ENCODE results near the gene DRICH1. TPM values are rescaled to one million over a fixed set of nuclear protein-coding genes. Genes with fewer than 3 reads are reported as not detected.
A peak's percentile ranks its signal among the peaks of the same experiment; 100 is the strongest.

DRICH1 gene
- total and polyA plus RNA-seq, 2 of the 13 experiments (the other 11 are each of a cell fraction or from before 2014, with no cell fraction given), result 0.22 to 0.66 TPM

DNA sequence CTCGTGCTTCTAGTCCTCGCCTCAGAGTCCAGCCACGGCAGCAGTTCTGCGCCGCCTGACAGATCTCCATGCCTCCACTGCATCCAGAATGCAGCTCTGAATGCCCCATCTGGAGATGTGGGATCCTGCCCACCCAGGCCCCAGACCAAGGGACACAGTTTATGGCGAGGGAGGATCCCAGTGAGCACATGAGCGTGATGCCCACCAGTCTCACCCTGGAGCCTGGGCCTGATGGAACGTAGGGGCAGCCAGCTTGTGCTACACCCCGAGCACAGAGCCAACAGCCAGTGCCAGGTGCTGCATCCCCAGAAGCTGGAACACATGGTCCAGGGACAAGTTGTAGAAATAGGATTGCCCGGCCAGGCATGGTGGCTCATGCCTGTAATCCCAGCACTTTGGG, 62.4 kb downstream of the DRICH1 start:
- DNase-seq (ENCODE audit: low spot score) (no peak), ATAC-seq (no peak), FAIRE-seq (no peak)
- Histone ChIP-seq H3K79me2 (ENCODE audit: insufficient read depth, low read length) (no peaks in the 10 kb centered on the region), H3K4me3 (replicated peaks in 1 of 3; ENCODE audit: insufficient read depth in 1 of 3, low read depth in 2 of 3, low read length in 3 of 3) (no peak overlapping the region), H3K4me1 (ENCODE audit: insufficient read depth, low read length) (peaks cover 34% of the 10 kb centered on the region), H3K9me3 (ENCODE audit: low read length) (no peaks in the 10 kb centered on the region), H3K36me3 (replicated peaks in 1 of 2; ENCODE audit: control insufficient read depth in 1 of 2, insufficient read depth in 2 of 2, low read length in 2 of 2) (no peaks in the 10 kb centered on the region), H3K27ac (ENCODE audit: extremely low read length, insufficient read depth, low read length) (no peak overlapping the region), H4K20me1 (ENCODE audit: insufficient read depth, low read length) (no peaks in the 10 kb centered on the region), H2AFZ (ENCODE audit: low read length) (no peak overlapping the region), H3K4me2 (ENCODE audit: low read depth, low read length) (no peak overlapping the region), H3K9ac (ENCODE audit: insufficient read depth, low read depth, low read length) (no peak overlapping the region), H3K27me3 (ENCODE audit: control insufficient read depth in 1 of 2, insufficient read depth in 2 of 2, low read length in 2 of 2) (peaks cover 1 to 6% of the 10 kb centered on the region in 2 experiments; a peak in 3 of 5 replicates)
- ChIA-PET CTCF (ENCODE audit: low intra/inter-chr PET ratio, low total read pairs) (no interaction called here), POLR2A (no interaction called here)
- 0 out of 2 replicates have a peak, but pooled peaks have one; percentile 19 for TF ChIP-seq CHD4 (IDR thresholded peaks at IDR 0.05; ENCODE audit: borderline replicate concordance, low read length)
- TF ChIP-seq THYN1 (CRISPR knock-in tag; IDR thresholded peaks at IDR 0.05; ENCODE audit: borderline replicate concordance, low read depth), result no peak
- TF ChIP-seq, protein P1, sequence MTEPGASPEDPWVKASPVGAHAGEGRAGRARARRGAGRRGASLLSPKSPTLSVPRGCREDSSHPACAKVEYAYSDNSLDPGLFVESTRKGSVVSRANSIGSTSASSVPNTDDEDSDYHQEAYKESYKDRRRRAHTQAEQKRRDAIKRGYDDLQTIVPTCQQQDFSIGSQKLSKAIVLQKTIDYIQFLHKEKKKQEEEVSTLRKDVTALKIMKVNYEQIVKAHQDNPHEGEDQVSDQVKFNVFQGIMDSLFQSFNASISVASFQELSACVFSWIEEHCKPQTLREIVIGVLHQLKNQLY (CRISPR knock-in tag; IDR thresholded peaks at IDR 0.05), result no peak
- no peak for TF ChIP-seq ZNF562 (CRISPR knock-in tag; IDR thresholded peaks at IDR 0.05; ENCODE audit: borderline replicate concordance)
- TF ChIP-seq, protein P2, sequence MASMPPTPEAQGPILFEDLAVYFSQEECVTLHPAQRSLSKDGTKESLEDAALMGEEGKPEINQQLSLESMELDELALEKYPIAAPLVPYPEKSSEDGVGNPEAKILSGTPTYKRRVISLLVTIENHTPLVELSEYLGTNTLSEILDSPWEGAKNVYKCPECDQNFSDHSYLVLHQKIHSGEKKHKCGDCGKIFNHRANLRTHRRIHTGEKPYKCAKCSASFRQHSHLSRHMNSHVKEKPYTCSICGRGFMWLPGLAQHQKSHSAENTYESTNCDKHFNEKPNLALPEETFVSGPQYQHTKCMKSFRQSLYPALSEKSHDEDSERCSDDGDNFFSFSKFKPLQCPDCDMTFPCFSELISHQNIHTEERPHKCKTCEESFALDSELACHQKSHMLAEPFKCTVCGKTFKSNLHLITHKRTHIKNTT (CRISPR knock-in tag; IDR thresholded peaks at IDR 0.05), result no peak
- intact Hi-C loops (cut with micrococcal nuclease; ENCODE audit: unreplicated experiment), result no loop called here
- in situ Hi-C loops (cut with HindIII; ENCODE audit: extremely low pct_ligation_motif_present, low pct_unique_long_range_greater_than_20kb), result loop anchor here (25.0 kb wide), 1 partner anchor 407 kb away; no protein-coding TSS in a partner anchor
- WGBS (ENCODE audit: low lambda C conversion rate), result 87% methylated on average over 7 of the region's 10 CpGs
- BruUV-seq (replicated peaks), result no TSS peak

DNA sequence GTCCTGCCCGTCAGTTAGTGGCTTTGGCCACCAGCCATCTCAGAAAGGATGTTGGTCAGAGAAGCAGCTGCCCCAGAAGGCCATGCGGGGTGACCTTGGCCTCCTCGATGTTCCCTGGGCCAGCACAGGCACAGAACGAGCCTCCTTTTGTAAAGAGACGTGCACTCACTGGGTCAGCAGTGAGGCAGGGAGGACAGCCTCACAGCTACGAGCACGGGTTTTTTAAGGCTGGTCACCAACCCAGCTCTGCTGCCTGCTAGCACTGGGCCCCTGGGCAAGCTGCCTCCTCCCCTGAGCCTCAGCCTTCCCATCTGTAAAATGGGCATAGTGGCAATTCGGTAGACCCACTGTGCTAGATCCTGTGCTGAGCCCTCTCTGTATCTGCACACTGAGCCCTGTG, 62.8 kb downstream of the DRICH1 start:
- H3K4me1 ChIP-seq (ENCODE audit: insufficient read depth, low read length), result peaks cover 34% of the 10 kb centered on the region
- H3K9me3 ChIP-seq (ENCODE audit: low read length), result no peaks in the 10 kb centered on the region
- no peaks in the 10 kb centered on the region for H3K36me3 ChIP-seq (replicated peaks in 1 of 2; ENCODE audit: control insufficient read depth in 1 of 2, insufficient read depth in 2 of 2, low read length in 2 of 2)
- ATAC-seq (no peak; the same call in 2 of the 3 replicates), FAIRE-seq (no peak), DNase-seq (ENCODE audit: low spot score) (peak; percentile 22)
- ChIA-PET POLR2A (no interaction called here), CTCF (ENCODE audit: low intra/inter-chr PET ratio, low total read pairs) (no interaction called here)
- no peak overlapping the region for H3K4me3 ChIP-seq (replicated peaks in 1 of 3; ENCODE audit: insufficient read depth in 1 of 3, low read depth in 2 of 3, low read length in 3 of 3)
- 0% methylated on average over 3 of the region's 8 CpGs for WGBS (ENCODE audit: low lambda C conversion rate)
- no peaks in the 10 kb centered on the region for H3K79me2 ChIP-seq (ENCODE audit: insufficient read depth, low read length)
- H4K20me1 ChIP-seq (ENCODE audit: insufficient read depth, low read length), result no peaks in the 10 kb centered on the region
- no peak overlapping the region for H3K9ac ChIP-seq (ENCODE audit: insufficient read depth, low read depth, low read length)
- in situ Hi-C loops (cut with HindIII; ENCODE audit: extremely low pct_ligation_motif_present, low pct_unique_long_range_greater_than_20kb) (loop anchor here (25.0 kb wide), 1 partner anchor 407 kb away; no protein-coding TSS in a partner anchor), intact Hi-C loops (cut with micrococcal nuclease; ENCODE audit: unreplicated experiment) (no loop called here)
- H3K27ac ChIP-seq (ENCODE audit: extremely low read length, insufficient read depth, low read length), result no peak overlapping the region
- BruUV-seq (replicated peaks), result no TSS peak
- H3K27me3 ChIP-seq (ENCODE audit: control insufficient read depth in 1 of 2, insufficient read depth in 2 of 2, low read length in 2 of 2), result peaks cover 1 to 6% of the 10 kb centered on the region in 2 experiments; a peak in 3 of 5 replicates
- peak overlapping the region; percentile 21; the same call in 1 of the 2 replicates for H3K4me2 ChIP-seq (ENCODE audit: low read depth, low read length)
- no peak overlapping the region for H2AFZ ChIP-seq (ENCODE audit: low read length)
- no peak for TF ChIP-seq HNRNPH1 (optimal IDR thresholded peaks at IDR 0.05; ENCODE audit: low read depth, low read length)
- TF ChIP-seq HNF1B (CRISPR knock-in tag; IDR thresholded peaks at IDR 0.05), result 0 out of 2 replicates have a peak, but pooled peaks have one; percentile 16
- TF ChIP-seq ADNP (CRISPR knock-in tag; IDR thresholded peaks at IDR 0.05), result peak; percentile 82; the same call in 1 of the 2 replicates
- no peak for TF ChIP-seq ZNF570 (CRISPR knock-in tag; IDR thresholded peaks at IDR 0.05; ENCODE audit: borderline replicate concordance)
- TF ChIP-seq ZNF777 (CRISPR knock-in tag; IDR thresholded peaks at IDR 0.05), result peak; percentile 89
- TF ChIP-seq, protein P3, sequence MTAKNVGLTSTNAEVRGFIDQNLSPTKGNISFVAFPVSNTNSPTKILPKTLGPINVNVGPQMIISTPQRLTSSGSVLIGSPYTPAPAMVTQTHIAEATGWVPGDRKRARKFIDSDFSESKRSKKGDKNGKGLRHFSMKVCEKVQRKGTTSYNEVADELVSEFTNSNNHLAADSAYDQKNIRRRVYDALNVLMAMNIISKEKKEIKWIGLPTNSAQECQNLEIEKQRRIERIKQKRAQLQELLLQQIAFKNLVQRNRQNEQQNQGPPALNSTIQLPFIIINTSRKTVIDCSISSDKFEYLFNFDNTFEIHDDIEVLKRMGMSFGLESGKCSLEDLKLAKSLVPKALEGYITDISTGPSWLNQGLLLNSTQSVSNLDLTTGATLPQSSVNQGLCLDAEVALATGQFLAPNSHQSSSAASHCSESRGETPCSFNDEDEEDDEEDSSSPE (CRISPR knock-in tag; IDR thresholded peaks at IDR 0.05), result no peak
- TF ChIP-seq YEATS2 (CRISPR knock-in tag; IDR thresholded peaks at IDR 0.05; ENCODE audit: borderline replicate concordance), result no peak
- peak; percentile 88; the same call in 1 of the 2 replicates for TF ChIP-seq KDM1A (CRISPR knock-in tag; IDR thresholded peaks at IDR 0.05)
- TF ChIP-seq ZMYM3 (CRISPR knock-in tag; IDR thresholded peaks at IDR 0.05), result peak; percentile 98
- no peak for TF ChIP-seq CBFB (CRISPR knock-in tag; IDR thresholded peaks at IDR 0.05)
